H4 (cell line): ENCODE results near the gene TGFBR3L. TPM values are rescaled to one million over a fixed set of nuclear protein-coding genes. Genes with fewer than 3 reads are reported as not detected.
"Not testable (repeated sequence)": the region's sequence is repeated elsewhere in the genome, so short reads cannot be mapped to it uniquely, and the experiment has no call there.

Source experiments
- DNase-seq: peaks from one replicate; pipeline ENCODE4 v3.0.0-alpha.2; 2015; ENCODE audit warnings: low spot score
- total RNA-seq: library from RNA; depleted of rRNA; stranded (reverse); fragments of >200 nt; shearing (Covaris generic); gene quantifications from 2 replicates; pipeline ENCODE4 v1.2.3, GENCODE V29; 2014

The TGFBR3L gene
- total RNA-seq, 1 experiment from 2014 or later = not detected

- no peak for DNase-seq
Measured at GRCh38 chr19:7926727-7927604, 12.3 kb downstream of the TGFBR3L start.

DNA sequence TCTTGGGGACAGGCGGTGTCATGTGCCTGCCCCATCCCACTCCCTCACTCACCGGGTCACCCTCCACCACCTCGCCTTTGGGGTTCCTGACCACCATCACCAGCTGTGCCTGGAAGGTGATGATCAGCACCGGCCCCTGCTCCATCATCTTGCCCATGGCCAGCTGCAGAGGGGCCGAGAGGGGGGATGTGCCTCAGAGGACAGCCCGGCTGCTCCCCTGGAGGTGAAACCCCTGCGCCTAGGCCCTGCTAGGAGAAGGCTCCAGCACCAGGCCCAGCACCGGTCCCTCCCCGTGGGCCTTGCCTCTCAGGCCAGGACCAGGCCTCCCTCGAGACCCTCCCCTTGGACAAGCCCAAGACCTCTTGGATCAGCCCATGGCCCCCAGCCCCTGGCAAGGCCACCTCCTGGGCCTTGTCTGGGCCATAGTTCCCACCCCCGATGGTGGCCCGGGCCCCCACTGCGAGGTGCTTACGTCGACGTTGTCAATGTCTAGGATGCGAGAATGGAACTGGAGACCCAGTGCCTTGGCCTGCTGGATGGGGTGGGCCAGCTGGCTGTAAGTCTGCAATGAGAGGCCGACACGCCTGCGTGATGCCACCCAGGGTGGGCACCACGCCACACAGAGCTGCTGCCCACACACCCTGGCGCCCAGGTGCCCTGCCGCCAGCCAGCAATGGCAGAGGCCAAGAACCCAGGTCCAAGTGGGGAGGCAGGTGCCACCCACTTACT is 13.1 kb downstream of the TGFBR3L start:
- no peak for DNase-seq

GRCh38 chr19:7928334-7928706 is 13.7 kb downstream of the TGFBR3L start:
- no peak for DNase-seq

DNA sequence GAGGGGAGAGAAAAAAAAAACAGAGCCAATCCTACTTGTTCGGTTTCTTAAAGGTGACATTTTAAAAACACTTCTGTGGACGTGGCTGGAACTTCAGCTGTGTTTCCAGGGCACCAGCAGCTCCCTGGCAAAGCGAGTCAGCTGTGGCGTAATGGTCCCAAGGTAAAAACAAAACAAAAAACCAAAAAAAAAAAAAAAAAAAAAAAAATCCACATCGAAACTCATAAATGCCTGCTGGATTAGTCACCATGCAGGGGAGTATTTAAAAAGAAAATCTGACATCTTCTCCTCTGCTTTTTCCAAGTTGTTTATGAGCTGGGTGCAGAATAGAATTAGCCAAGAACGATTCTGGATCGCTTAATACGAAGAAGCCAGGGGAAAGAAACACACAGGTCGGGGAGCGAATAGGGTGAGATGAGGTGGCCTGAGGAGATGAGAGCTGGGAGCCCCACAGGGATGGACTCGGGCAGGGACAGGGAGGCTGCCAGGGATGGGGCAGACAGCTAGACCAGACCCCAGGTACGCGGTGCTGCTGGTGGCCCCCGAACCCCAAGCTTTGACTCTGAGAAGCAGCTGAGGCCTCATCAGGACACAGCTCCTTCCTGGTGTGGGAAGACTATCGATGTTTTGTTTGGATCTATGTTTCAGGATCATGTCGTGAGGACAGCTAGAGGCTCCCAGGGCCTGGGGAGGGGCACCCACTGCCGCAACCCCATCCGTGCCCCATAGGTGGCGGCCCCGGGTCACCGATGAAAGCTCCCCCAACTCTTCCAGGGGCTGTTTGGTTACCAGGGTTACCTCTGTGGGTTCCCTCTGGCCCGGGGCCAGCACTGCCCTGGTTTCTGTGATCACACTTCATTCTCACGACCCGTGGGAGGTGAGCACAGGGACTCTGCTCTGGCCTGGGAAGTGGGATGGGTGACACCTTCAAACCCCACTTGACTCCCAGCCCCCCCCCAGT is 14.4 kb downstream of the TGFBR3L start:
- peak; percentile 69 for DNase-seq

DNA sequence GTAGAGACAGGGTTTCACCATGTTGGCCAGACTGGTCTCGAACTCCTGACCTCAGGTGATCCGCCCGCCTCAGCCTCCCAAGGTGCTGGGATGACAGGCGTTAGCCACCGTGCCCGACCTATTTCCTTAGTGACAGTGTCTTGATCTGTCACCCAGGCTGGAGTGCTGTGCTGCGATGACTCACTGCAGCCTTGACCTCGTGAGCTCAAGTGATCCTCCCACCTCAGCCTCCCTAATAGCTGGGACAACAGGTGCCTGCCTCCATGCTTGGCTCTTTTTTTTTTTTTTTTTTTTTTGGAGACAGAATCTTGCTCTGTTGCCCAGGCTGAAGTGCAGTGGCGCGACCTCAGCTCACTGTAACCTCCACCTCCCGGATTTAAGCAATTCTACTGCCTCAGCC is 15.4 kb downstream of the TGFBR3L start:
- DNase-seq = not testable (repeated sequence)

- DNase-seq = no peak
Measured at GRCh38 chr19:7930765-7931164, 16.1 kb downstream of the TGFBR3L start.

- DNase-seq = no peak
Measured at GRCh38 chr19:7931221-7932061, 16.8 kb downstream of the TGFBR3L start.

GRCh38 chr19:7932276-7932929 is 17.8 kb downstream of the TGFBR3L start:
- DNase-seq = no peak

DNA sequence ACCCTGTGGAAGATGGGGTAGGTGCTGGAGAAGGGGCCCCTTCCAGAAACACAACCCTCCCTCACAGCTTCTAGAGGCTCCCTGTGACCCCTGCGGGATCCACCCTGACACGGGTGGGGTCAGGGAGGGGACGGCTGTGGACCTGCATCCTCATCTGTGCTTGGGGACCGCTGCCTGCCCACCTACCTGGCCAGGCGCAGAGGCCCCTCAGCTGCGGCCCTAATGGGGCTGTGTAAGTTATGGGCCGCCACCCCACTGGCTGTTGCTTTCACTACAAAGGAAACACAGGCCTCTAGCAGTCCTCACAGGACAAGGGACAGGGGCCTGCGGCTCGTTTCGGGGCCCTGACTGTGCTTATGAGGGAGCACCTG is 18.3 kb downstream of the TGFBR3L start:
- no peak for DNase-seq

GRCh38 chr19:7933411-7933810 is 18.8 kb downstream of the TGFBR3L start:
- no peak for DNase-seq

GRCh38 chr19:7933828-7934725 is 19.4 kb downstream of the TGFBR3L start:
- no peak for DNase-seq

GRCh38 chr19:7934766-7935165 is 20.1 kb downstream of the TGFBR3L start:
- DNase-seq = no peak

- no peak for DNase-seq
Measured at GRCh38 chr19:7940841-7941240, 26.2 kb downstream of the TGFBR3L start.

GRCh38 chr19:7941895-7942596 is 27.4 kb downstream of the TGFBR3L start:
- no peak for DNase-seq

- no peak for DNase-seq
Measured at GRCh38 chr19:7942981-7943443, 28.4 kb downstream of the TGFBR3L start.

DNA sequence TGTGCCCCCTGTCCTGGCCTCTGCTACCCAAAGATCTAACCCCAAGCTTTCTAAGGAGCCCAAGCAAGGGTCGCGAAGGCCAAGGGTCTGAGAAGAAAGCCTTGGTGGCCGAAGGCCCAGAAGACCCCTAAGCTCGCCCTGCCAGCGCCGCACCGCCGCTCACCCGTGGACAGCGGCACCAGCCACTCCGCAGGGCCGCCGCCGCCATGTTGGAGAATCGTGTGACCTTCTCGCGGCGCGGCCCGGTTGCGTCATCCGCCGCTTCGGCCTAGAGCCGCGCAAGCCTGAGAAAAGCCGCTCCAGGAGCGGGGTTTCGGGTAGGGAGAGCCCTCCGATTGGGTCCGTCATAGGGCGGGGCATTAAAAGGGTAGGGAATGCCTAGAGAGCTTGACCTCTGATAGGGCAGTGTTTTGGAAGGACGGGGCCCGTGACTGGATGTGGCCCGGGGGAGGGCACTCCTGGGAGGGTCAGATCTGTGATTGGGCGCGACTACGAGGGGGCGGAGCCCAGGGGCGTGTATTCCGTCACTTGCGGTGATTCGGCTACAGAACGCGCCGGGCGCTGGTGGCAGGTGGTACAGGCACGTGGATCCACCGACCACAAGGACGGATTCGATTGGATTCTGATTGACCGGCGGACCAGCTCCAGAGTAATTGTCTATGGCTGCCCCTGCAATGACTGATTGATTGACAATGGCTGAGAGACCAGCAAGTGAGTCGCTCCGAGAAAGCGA is 29.0 kb downstream of the TGFBR3L start, which contains the start of gene TIMM44:
Gene TIMM44 (minus strand): TSS at position 223 of the 733 bp plus-strand sequence. CDS start 15 bp downstream, at position 208.
- DNase-seq = peak; percentile 100

DNA sequence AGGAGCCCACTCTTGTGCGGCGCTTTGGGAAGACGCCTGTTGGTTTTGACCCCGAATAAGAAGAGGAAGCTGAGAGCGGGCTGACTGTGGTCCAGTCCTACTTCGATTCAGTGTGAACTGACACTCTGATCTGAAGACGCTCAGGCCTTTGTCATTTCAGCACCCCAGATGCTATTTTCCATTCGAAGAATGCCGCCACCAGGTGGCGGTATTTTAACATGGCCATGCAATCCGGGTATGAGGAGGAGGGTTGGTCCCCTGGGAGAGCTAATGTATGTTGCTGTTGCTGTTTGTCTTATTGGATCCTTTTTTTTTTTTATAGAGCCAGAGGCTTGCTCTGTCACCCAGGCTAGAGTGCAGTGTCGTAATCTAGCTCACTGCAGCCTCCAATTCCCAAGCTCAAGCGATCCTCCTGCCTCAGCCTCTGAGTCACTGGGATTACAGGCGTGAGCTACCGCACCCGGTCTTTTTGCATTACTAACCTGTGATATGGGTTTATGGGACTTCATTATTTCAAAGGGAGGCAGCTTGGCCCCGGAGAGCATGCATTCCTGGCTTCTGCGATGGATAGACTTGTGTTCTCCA is 29.6 kb downstream of the TGFBR3L start:
- peak; percentile 90 for DNase-seq
